Fibroblast of pulmonary artery (primary cell): Measurements from ENCODE around the gene KRTAP5-9.
"Not testable (repeated sequence)": the region's sequence is repeated elsewhere in the genome, so short reads cannot be mapped to it uniquely, and the experiment has no call there.

Experiments used
- DNase-seq: peaks from one replicate; pipeline ENCODE4 v3.0.0-alpha.2; 2010; ENCODE audit warnings: low read depth
- H3K4me3 ChIP-seq: replicated peaks from 2 replicates; pipeline ENCODE4 v1.5.1; 2011; ENCODE audit warnings: low read depth, mild to moderate bottlenecking, control low read depth, low read length, moderate library complexity
- CTCF ChIP-seq: IDR thresholded peaks from 2 replicates; pipeline ENCODE4 v1.5.1; 2011; ENCODE audit warnings: mild to moderate bottlenecking, control low read depth, low read length, inconsistent platforms; ENCODE audit errors: missing control alignments

Gene KRTAP5-9

GRCh38 chr11:71582309-71582895 is 34.2 kb downstream of the KRTAP5-9 start, which contains the start of gene KRTAP5-11:
TSS of gene KRTAP5-11 (minus strand) at chr11:71582875. CDS start at chr11:71582837, 38 bp downstream.
- no peak for TF ChIP-seq CTCF
- no peak within 1 kb of the TSS for H3K4me3 ChIP-seq
- no peak for DNase-seq

- not testable (repeated sequence) for H3K4me3 ChIP-seq, DNase-seq
Measured at GRCh38 chr11:71582969-71583368, 34.7 kb downstream of the KRTAP5-9 start.

GRCh38 chr11:71585673-71586072 is 37.5 kb downstream of the KRTAP5-9 start:
- not testable (repeated sequence) for DNase-seq

GRCh38 chr11:71588314-71588713 is 40.1 kb downstream of the KRTAP5-9 start:
- DNase-seq, H3K4me3 ChIP-seq: not testable (repeated sequence)

More at GRCh38 chr11:71585673-71586072, 37.5 kb downstream of the KRTAP5-9 start:
- not testable (repeated sequence) for H3K4me3 ChIP-seq

GRCh38 chr11:71588822-71589545 is 40.8 kb downstream of the KRTAP5-9 start:
- not testable (repeated sequence) for H3K4me3 ChIP-seq

GRCh38 chr11:71589546-71589920 is 41.3 kb downstream of the KRTAP5-9 start:
- DNase-seq, H3K4me3 ChIP-seq: not testable (repeated sequence)

More at GRCh38 chr11:71588822-71589545, 40.8 kb downstream of the KRTAP5-9 start:
- not testable (repeated sequence) for DNase-seq
